ENCODE data around the gene PRR11. TPM values are rescaled to one million over a fixed set of nuclear protein-coding genes. Genes with fewer than 3 reads are reported as not detected.
"Not testable (repeated sequence)": the region's sequence is repeated elsewhere in the genome, so short reads cannot be mapped to it uniquely, and the experiment has no call there.

Gene PRR11
- total RNA-seq, 1 donor from 2014 or later: 51.9 TPM

DNA sequence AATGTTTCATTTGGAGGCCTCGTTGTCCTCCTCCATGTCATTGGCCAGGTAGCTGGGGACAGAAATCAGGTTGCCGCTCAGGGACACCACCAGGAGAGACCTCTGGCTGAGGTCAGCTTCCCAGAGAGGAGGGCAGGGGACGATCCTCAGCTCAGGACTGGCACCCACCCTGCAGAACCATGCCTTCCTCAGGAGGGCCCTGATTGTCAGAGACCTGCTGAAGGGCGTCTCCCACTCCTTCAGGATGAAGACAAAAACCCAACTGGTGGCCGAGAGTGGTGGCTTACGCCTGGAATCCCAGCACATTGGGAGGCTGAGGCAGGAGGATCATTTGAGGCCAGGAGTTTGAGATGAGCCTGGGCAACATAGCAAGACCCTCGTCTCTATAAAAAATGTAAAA, 19.5 kb downstream of the PRR11 start:
- H3K9me3 Mint-ChIP-seq: no peaks in the 10 kb centered on the region
- H3K4me3 Mint-ChIP-seq: no peak overlapping the region
- H2AFZ ChIP-seq (replicated peaks): no peak overlapping the region
- peaks cover 35% of the 10 kb centered on the region for H3K36me3 Mint-ChIP-seq
- no peak overlapping the region for H3K27ac Mint-ChIP-seq
- no peak overlapping the region for H3K27ac ChIP-seq
- no peak overlapping the region for H3K4me2 ChIP-seq
- peaks cover 2% of the 10 kb centered on the region for H3K27me3 Mint-ChIP-seq (ENCODE audit: insufficient read depth, low read depth)
- no peak overlapping the region for H3K9ac ChIP-seq
- no peak overlapping the region for H3K4me3 ChIP-seq
- H3K9me3 ChIP-seq (ENCODE audit: low read depth): no peaks in the 10 kb centered on the region
- no peaks in the 10 kb centered on the region for H3K4me1 ChIP-seq
- H3K4me1 Mint-ChIP-seq: no peaks in the 10 kb centered on the region
- TF ChIP-seq, protein P1, sequence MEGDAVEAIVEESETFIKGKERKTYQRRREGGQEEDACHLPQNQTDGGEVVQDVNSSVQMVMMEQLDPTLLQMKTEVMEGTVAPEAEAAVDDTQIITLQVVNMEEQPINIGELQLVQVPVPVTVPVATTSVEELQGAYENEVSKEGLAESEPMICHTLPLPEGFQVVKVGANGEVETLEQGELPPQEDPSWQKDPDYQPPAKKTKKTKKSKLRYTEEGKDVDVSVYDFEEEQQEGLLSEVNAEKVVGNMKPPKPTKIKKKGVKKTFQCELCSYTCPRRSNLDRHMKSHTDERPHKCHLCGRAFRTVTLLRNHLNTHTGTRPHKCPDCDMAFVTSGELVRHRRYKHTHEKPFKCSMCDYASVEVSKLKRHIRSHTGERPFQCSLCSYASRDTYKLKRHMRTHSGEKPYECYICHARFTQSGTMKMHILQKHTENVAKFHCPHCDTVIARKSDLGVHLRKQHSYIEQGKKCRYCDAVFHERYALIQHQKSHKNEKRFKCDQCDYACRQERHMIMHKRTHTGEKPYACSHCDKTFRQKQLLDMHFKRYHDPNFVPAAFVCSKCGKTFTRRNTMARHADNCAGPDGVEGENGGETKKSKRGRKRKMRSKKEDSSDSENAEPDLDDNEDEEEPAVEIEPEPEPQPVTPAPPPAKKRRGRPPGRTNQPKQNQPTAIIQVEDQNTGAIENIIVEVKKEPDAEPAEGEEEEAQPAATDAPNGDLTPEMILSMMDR (IDR thresholded peaks at IDR 0.05): no peak
- TF ChIP-seq EZH2 (IDR thresholded peaks at IDR 0.05) (no peak), EZH2phosphoT487 (IDR thresholded peaks at IDR 0.05) (no peak)
- H3K36me3 ChIP-seq: peaks cover 7% of the 10 kb centered on the region
- no peaks in the 10 kb centered on the region for H3F3A ChIP-seq (ENCODE audit: low read depth)
- no peak for DNase-seq (ENCODE audit: low spot score)
- no peaks in the 10 kb centered on the region for H4K20me1 ChIP-seq (ENCODE audit: low read depth)
- H3K79me2 ChIP-seq (ENCODE audit: low read depth): peaks cover 26% of the 10 kb centered on the region
- H3K27me3 ChIP-seq: no peaks in the 10 kb centered on the region

DNA sequence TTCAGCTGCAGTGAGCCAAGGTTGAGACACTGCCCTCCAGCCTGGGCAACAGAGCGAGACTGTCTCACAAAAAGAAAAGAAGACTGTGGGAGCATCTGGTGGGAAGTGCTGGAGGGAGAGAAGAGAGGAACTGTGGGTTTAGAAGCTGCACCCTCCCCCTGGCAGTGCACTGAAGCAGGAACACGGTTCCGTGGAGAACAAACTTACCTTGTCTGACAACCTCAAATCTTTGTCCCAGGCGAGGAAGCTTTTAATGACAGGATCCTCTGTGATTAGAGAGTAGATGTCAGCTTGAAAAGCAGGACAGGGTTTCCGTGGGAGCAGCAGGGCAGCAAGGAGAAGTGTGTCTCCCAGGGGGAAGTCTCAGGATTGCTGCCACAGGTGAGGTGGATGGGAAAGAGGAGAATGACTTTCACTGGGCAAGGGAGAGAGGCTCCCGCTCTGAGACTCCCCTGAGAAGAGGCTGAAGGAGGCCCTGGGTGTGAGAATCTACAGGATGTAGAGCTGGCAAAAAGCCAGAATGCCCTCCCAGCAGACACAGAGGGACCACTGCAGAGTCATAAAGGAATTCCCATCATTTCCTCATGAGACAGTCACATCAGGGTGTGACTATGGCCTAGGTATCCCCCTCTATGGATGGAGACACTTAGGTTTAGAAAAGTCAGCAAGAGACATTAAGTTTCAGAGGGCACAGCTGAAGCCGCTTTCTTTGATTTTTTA, 22.9 kb downstream of the PRR11 start:
- Histone ChIP-seq H3K4me2 (no peak overlapping the region), H3K4me3 (no peak overlapping the region), H3K4me1 (no peaks in the 10 kb centered on the region), H3K36me3 (no peaks in the 10 kb centered on the region), H3K27me3 (no peaks in the 10 kb centered on the region), H3F3A (ENCODE audit: low read depth) (no peaks in the 10 kb centered on the region), H3K27ac (no peak overlapping the region), H3K9me3 (ENCODE audit: low read depth) (no peaks in the 10 kb centered on the region), H2AFZ (replicated peaks) (no peak overlapping the region), H3K79me2 (ENCODE audit: low read depth) (peaks cover 26% of the 10 kb centered on the region), H4K20me1 (ENCODE audit: low read depth) (no peaks in the 10 kb centered on the region), H3K9ac (no peak overlapping the region)
- Mint-ChIP-seq H3K4me1 (no peaks in the 10 kb centered on the region), H3K9me3 (no peaks in the 10 kb centered on the region), H3K27me3 (ENCODE audit: insufficient read depth, low read depth) (peaks cover 4% of the 10 kb centered on the region), H3K27ac (peak overlapping the region; percentile 50), H3K36me3 (peaks cover 34% of the 10 kb centered on the region), H3K4me3 (no peak overlapping the region)
- DNase-seq (ENCODE audit: low spot score): no peak
- TF ChIP-seq, protein P1 (IDR thresholded peaks at IDR 0.05): no peak
- no peak for TF ChIP-seq EZH2phosphoT487 (IDR thresholded peaks at IDR 0.05)
- no peak for TF ChIP-seq EZH2 (IDR thresholded peaks at IDR 0.05)

DNA sequence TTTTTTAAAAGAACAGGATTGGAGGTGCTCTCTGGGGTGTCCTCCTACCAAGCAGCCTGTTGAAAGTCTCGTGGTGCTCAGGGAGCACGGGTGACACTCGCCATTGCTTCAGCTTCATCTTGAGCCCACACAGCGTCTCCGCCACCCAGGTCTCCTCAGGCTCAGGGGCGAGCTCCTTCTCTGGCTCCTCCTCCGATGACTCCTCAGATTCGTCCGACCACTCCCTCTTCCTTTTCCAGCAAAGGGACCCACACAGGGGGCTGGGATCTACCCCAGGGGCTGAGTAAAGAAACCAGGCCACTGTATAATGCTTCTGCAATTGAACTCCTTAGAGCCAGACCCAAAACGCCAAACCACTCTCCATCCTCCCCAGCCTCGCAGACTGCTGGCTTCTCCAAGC, 24.1 kb downstream of the PRR11 start:
- H4K20me1 ChIP-seq (ENCODE audit: low read depth); H3K27ac Mint-ChIP-seq; H3K9ac ChIP-seq; H3K9me3 ChIP-seq (ENCODE audit: low read depth); H3K27ac ChIP-seq; H3K27me3 Mint-ChIP-seq (ENCODE audit: insufficient read depth, low read depth); H3K4me3 ChIP-seq; H3K9me3 Mint-ChIP-seq; H3F3A ChIP-seq (ENCODE audit: low read depth); H3K36me3 ChIP-seq; H3K4me1 Mint-ChIP-seq; H3K4me3 Mint-ChIP-seq; DNase-seq (ENCODE audit: low spot score); H3K27me3 ChIP-seq; H2AFZ ChIP-seq (replicated peaks); H3K4me1 ChIP-seq; H3K4me2 ChIP-seq: not testable (repeated sequence)
- H3K79me2 ChIP-seq (ENCODE audit: low read depth): peaks cover 22% of the 10 kb centered on the region
- H3K36me3 Mint-ChIP-seq: peaks cover 28% of the 10 kb centered on the region

DNA sequence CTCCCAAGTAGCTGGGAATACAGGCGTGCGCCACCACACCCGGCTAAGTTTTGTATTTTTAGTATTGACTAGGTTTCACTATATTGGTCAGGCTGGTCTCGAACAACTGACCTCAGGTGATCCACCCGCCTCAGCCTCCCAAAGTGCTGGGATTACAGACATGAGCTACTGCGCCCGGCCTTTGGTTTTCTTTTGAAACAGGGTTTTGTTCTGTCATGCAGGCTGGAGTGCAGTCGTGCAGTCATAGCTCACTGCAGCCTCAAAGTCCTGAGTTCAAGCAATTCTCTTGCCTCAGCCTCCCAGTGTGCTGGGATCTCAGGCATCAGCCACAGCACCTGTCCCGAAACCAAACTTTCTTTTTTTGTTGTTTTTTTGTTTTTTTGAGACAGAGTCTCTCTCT, 25.1 kb downstream of the PRR11 start:
- Histone ChIP-seq H3K9ac (no peak overlapping the region), H3K4me1 (no peaks in the 10 kb centered on the region), H3K79me2 (ENCODE audit: low read depth) (peaks cover 12% of the 10 kb centered on the region), H3K27ac (no peak overlapping the region), H3F3A (ENCODE audit: low read depth) (no peaks in the 10 kb centered on the region), H3K9me3 (ENCODE audit: low read depth) (no peaks in the 10 kb centered on the region), H2AFZ (replicated peaks) (no peak overlapping the region), H3K4me2 (no peak overlapping the region), H4K20me1 (ENCODE audit: low read depth) (no peaks in the 10 kb centered on the region), H3K36me3 (peaks cover 8% of the 10 kb centered on the region), H3K27me3 (no peaks in the 10 kb centered on the region), H3K4me3 (no peak overlapping the region)
- Mint-ChIP-seq H3K27me3 (ENCODE audit: insufficient read depth, low read depth) (peaks cover 4% of the 10 kb centered on the region), H3K9me3 (no peaks in the 10 kb centered on the region), H3K4me1 (no peaks in the 10 kb centered on the region), H3K27ac (no peak overlapping the region), H3K36me3 (peaks cover 32% of the 10 kb centered on the region), H3K4me3 (no peak overlapping the region)
- DNase-seq (ENCODE audit: low spot score): no peak
- TF ChIP-seq, protein P1 (IDR thresholded peaks at IDR 0.05): no peak
- TF ChIP-seq EZH2 (IDR thresholded peaks at IDR 0.05) (no peak), EZH2phosphoT487 (IDR thresholded peaks at IDR 0.05) (no peak)
